KMS-11 (cell line): ENCODE measurements around the gene ARHGAP25.

ENCODE experiments used
- H2AFZ ChIP-seq: fragments of 200-600 bp; sonication (generic); 2 replicates; pipeline ENCODE4 v1.6.1; 2016; ENCODE audit warnings: antibody characterized with exemption, mixed run types, low read depth
- H3K27ac ChIP-seq: fragments of 200-600 bp; sonication (generic); 2 replicates; pipeline ENCODE4 v1.6.1; 2016; ENCODE audit warnings: mild to moderate bottlenecking, mixed run types
- H3K27me3 ChIP-seq: fragments of 200-600 bp; sonication (generic); 2 replicates; pipeline ENCODE4 v1.6.1; 2017; ENCODE audit warnings: mild to moderate bottlenecking, low read depth, mixed run types, moderate library complexity; ENCODE audit not compliant: insufficient read depth
- H3K36me3 ChIP-seq: fragments of 200-600 bp; sonication (generic); 2 replicates; pipeline ENCODE4 v1.6.1; 2017; ENCODE audit warnings: mild to moderate bottlenecking, mixed run types; ENCODE audit not compliant: insufficient read depth
- H3K4me1 ChIP-seq: fragments of 200-600 bp; sonication (generic); 2 replicates; pipeline ENCODE4 v1.6.1; 2016; ENCODE audit warnings: mild to moderate bottlenecking, low read depth, mixed run types; ENCODE audit not compliant: poor library complexity, severe bottlenecking
- H3K4me2 ChIP-seq: fragments of 200-600 bp; sonication (generic); 2 replicates; pipeline ENCODE4 v1.7.0; 2016; ENCODE audit warnings: mild to moderate bottlenecking, mixed run types
- H3K4me3 ChIP-seq: fragments of 200-600 bp; sonication (generic); IDR thresholded peaks from 2 replicates; pipeline ENCODE4 v1.6.1; 2017; ENCODE audit warnings: low read depth, low read length, mixed read lengths; ENCODE audit not compliant: insufficient read depth
- H3K79me2 ChIP-seq: fragments of 200-600 bp; sonication (generic); 2 replicates; pipeline ENCODE4 v1.6.1; 2016; ENCODE audit warnings: low read depth, mixed run types; ENCODE audit not compliant: insufficient read depth
- H3K9ac ChIP-seq: fragments of 200-600 bp; sonication (generic); 2 replicates; pipeline ENCODE4 v1.6.1; 2016; ENCODE audit warnings: mild to moderate bottlenecking, mixed run types
- H4K20me1 ChIP-seq: fragments of 200-600 bp; sonication (generic); 2 replicates; pipeline ENCODE4 v1.6.1; 2016; ENCODE audit warnings: mild to moderate bottlenecking, mixed run types; ENCODE audit not compliant: insufficient read depth
- CTCF ChIP-seq: fragments of 200-600 bp; sonication (generic); conservative IDR thresholded peaks from 2 replicates; pipeline ENCODE4 v1.6.1; 2017; ENCODE audit warnings: low read depth, mild to moderate bottlenecking, antibody characterized with exemption, low read length, moderate library complexity, mixed read lengths

ARHGAP25 gene

GRCh38 chr2:68832233-68832869 is 97.7 kb downstream of the ARHGAP25 start:
- TF ChIP-seq CTCF, result no peak
- H3K36me3 ChIP-seq, result no peaks in the 10 kb centered on the region
- H3K9ac ChIP-seq, result no peak overlapping the region
- no peak overlapping the region for H3K27ac ChIP-seq
- H3K4me1 ChIP-seq, result peaks cover 60% of the 10 kb centered on the region
- no peaks in the 10 kb centered on the region for H3K79me2 ChIP-seq
- no peaks in the 10 kb centered on the region for H3K27me3 ChIP-seq
- no peak overlapping the region for H2AFZ ChIP-seq
- peak overlapping the region; percentile 12; the same call in 1 of the 2 replicates for H3K4me2 ChIP-seq
- H4K20me1 ChIP-seq, result no peaks in the 10 kb centered on the region
- H3K4me3 ChIP-seq, result no peak overlapping the region

GRCh38 chr2:68833162-68833561 is 98.6 kb downstream of the ARHGAP25 start:
- no peak overlapping the region for H2AFZ ChIP-seq
- H3K9ac ChIP-seq, result no peak overlapping the region
- no peaks in the 10 kb centered on the region for H3K79me2 ChIP-seq
- no peaks in the 10 kb centered on the region for H3K36me3 ChIP-seq
- H3K4me2 ChIP-seq, result no peak overlapping the region
- peaks cover 69% of the 10 kb centered on the region for H3K4me1 ChIP-seq
- no peaks in the 10 kb centered on the region for H3K27me3 ChIP-seq
- H3K27ac ChIP-seq, result no peak overlapping the region
- H4K20me1 ChIP-seq, result no peaks in the 10 kb centered on the region
- H3K4me3 ChIP-seq, result no peak overlapping the region
- TF ChIP-seq CTCF, result no peak

GRCh38 chr2:68834737-68835376 is 100.2 kb downstream of the ARHGAP25 start:
- no peaks in the 10 kb centered on the region for H4K20me1 ChIP-seq
- H3K4me2 ChIP-seq, result no peak overlapping the region
- TF ChIP-seq CTCF, result no peak
- no peak overlapping the region for H2AFZ ChIP-seq
- H3K9ac ChIP-seq, result no peak overlapping the region
- H3K27ac ChIP-seq, result no peak overlapping the region
- no peaks in the 10 kb centered on the region for H3K79me2 ChIP-seq
- H3K27me3 ChIP-seq, result no peaks in the 10 kb centered on the region
- peaks cover 66% of the 10 kb centered on the region for H3K4me1 ChIP-seq
- H3K36me3 ChIP-seq, result no peaks in the 10 kb centered on the region
- no peak overlapping the region for H3K4me3 ChIP-seq

GRCh38 chr2:68835621-68836020 is 101.0 kb downstream of the ARHGAP25 start:
- no peaks in the 10 kb centered on the region for H3K27me3 ChIP-seq
- no peak overlapping the region for H3K9ac ChIP-seq
- no peak for TF ChIP-seq CTCF
- no peaks in the 10 kb centered on the region for H4K20me1 ChIP-seq
- H3K4me2 ChIP-seq, result peak overlapping the region; percentile 17; the same call in 1 of the 2 replicates
- H3K27ac ChIP-seq, result no peak overlapping the region
- no peaks in the 10 kb centered on the region for H3K79me2 ChIP-seq
- no peak overlapping the region for H2AFZ ChIP-seq
- H3K4me1 ChIP-seq, result peaks cover 62% of the 10 kb centered on the region
- H3K4me3 ChIP-seq, result no peak overlapping the region
- H3K36me3 ChIP-seq, result no peaks in the 10 kb centered on the region
